Ascending aorta (tissue), 2 donors: ENCODE results near the gene NLGN3. TPM values are rescaled to one million over a fixed set of nuclear protein-coding genes. Genes with fewer than 3 reads are reported as not detected.

ENCODE experiments used
- DNase-seq, 2 donors: peaks; one replicate each; pipeline ENCODE4 v3.0.0-alpha.2; 2019; ENCODE audit warnings: low spot score in 2 of 2
- H3K27ac ChIP-seq, 2 donors: fragments of 200-600 bp; sonication (generic); one replicate each; pipeline ENCODE4 v1.5.1; 2016 to 2017; ENCODE audit warnings: mild to moderate bottlenecking in 1 of 2
- H3K27me3 ChIP-seq: fragments of 200-600 bp; sonication (generic); one replicate; pipeline ENCODE4 v1.5.1; 2017
- H3K36me3 ChIP-seq, 2 donors: fragments of 200-600 bp; sonication (generic); one replicate each; pipeline ENCODE4 v1.5.1; 2016
- H3K4me1 ChIP-seq, 2 donors: fragments of 200-600 bp; sonication (generic); one replicate each; pipeline ENCODE4 v1.5.1; 2016 to 2017; ENCODE audit warnings: mild to moderate bottlenecking in 1 of 2
- H3K4me3 ChIP-seq, 2 donors: fragments of 200-600 bp; sonication (generic); one replicate each; pipeline ENCODE4 v1.5.1; 2016 to 2017; ENCODE audit warnings: mild to moderate bottlenecking in 1 of 2
- H3K9me3 ChIP-seq, 2 donors: fragments of 200-600 bp; sonication (generic); one replicate each; pipeline ENCODE4 v1.5.1; 2016
- intact Hi-C: fragments of 100-400 bp; cut with DNase I; formaldehyde crosslinking; loops from one replicate; pipeline ENCODE4 v1.15.1; 2023
- total RNA-seq: library from RNA; depleted of rRNA; stranded (reverse); fragments of >200 nt; gene quantifications from one replicate; pipeline ENCODE4 v1.1.0, GENCODE V29; 2016
- TF ChIP-seq, protein P1 (sequence below), 3 experiments: fragments of 200-600 bp in 2 of 3; fragments of 450-650 bp in 1 of 3; sonication (generic) in 2 of 3; IDR thresholded peaks; one replicate each; pipeline ENCODE4 v1.5.1; 2016 to 2019; ENCODE audit warnings: antibody characterized with exemption in 3 of 3, mild to moderate bottlenecking in 1 of 3, moderate library complexity in 1 of 3

NLGN3 gene
- total RNA-seq, 1 donor from 2014 or later = 0.21 TPM

DNA sequence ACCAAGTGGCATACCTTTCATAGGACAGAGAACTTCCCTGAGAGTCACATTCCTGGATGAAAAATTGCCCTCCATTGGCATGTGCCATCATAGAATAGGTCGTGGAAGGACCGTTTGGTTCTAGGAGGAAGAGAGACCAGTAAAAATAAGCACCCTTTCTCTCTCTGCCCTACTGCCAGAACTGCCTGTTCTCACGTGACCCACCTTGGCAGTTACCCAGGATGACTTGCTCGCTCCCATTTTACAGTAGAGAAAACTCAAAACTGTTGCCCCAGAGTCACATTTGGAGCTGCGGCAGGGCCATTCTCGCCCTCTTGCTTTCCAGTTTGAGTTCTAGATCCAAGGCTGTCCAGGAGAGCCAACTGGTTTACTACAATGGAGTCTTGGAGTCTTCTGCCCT, 1.1 kb upstream of the NLGN3 start:
- Histone ChIP-seq H3K27ac (no peak overlapping the region), H3K36me3 (peaks cover 2 to 24% of the 10 kb centered on the region in 2 donors), H3K4me3 (no peak overlapping the region), H3K9me3 (no peaks in the 10 kb centered on the region), H3K27me3 (no peaks in the 10 kb centered on the region), H3K4me1 (no peaks in the 10 kb centered on the region)
- intact Hi-C loops = no loop called here
- peak in 1 of 2 donors; percentile 73 for DNase-seq
- TF ChIP-seq, protein P1, sequence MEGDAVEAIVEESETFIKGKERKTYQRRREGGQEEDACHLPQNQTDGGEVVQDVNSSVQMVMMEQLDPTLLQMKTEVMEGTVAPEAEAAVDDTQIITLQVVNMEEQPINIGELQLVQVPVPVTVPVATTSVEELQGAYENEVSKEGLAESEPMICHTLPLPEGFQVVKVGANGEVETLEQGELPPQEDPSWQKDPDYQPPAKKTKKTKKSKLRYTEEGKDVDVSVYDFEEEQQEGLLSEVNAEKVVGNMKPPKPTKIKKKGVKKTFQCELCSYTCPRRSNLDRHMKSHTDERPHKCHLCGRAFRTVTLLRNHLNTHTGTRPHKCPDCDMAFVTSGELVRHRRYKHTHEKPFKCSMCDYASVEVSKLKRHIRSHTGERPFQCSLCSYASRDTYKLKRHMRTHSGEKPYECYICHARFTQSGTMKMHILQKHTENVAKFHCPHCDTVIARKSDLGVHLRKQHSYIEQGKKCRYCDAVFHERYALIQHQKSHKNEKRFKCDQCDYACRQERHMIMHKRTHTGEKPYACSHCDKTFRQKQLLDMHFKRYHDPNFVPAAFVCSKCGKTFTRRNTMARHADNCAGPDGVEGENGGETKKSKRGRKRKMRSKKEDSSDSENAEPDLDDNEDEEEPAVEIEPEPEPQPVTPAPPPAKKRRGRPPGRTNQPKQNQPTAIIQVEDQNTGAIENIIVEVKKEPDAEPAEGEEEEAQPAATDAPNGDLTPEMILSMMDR (IDR thresholded peaks at IDR 0.05) = no peak

DNA sequence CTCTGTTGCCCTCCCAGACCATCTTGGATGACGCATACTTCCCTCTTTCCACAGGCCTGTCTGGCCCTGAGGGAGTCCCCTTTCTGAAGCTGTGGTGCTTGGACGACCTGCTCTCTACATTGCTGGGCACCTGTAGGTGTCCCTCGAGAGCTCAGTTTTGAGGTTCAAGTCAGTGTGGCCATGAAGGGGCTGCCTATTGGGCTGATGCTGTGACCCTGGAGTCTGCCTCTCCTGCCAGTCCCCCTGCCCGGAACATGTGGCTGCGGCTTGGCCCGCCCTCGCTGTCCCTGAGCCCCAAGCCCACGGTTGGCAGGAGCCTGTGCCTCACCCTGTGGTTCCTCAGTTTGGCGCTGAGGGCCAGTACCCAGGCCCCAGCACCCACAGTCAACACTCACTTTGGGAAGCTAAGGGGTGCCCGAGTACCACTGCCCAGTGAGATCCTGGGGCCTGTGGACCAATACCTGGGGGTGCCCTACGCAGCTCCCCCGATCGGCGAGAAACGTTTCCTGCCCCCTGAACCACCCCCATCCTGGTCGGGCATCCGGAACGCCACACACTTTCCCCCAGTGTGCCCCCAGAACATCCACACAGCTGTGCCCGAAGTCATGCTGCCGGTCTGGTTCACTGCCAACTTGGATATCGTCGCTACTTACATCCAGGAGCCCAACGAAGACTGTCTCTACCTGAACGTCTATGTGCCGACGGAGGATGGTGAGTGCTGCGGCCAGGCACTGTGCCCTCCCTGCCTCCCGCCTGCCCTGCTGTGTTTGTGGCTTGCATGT, 3.0 kb downstream of the NLGN3 start:
- H3K4me1 ChIP-seq = no peaks in the 10 kb centered on the region
- no peaks in the 10 kb centered on the region for H3K36me3 ChIP-seq
- H3K27ac ChIP-seq = no peak overlapping the region
- intact Hi-C loops = no loop called here
- DNase-seq = no peak
- H3K4me3 ChIP-seq = no peak overlapping the region
- no peaks in the 10 kb centered on the region for H3K9me3 ChIP-seq
- no peaks in the 10 kb centered on the region for H3K27me3 ChIP-seq
- TF ChIP-seq, protein P1 (IDR thresholded peaks at IDR 0.05) = no peak

DNA sequence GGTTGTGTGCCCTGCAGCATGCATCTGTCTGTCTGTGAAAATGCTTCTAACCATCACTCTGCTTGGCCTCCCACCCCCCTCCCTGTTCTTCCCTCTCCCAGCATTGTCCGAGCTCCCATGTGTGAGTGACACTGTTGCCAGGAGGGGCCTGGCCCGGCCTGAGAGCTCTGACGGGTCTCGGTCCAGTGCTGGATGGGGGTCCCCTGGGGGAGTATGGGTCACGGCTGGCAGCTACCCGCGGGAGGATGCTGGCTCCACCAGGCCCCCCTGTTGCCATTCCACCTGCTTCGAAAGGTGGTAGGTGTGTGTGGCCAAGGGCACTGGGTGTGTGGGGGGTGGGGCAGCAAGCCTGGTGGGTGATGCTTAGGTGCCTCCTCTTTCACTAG, 3.6 kb downstream of the NLGN3 start:
- Histone ChIP-seq H3K27me3 (no peaks in the 10 kb centered on the region), H3K27ac (no peak overlapping the region), H3K4me3 (no peak overlapping the region), H3K36me3 (no peaks in the 10 kb centered on the region), H3K9me3 (no peaks in the 10 kb centered on the region), H3K4me1 (no peaks in the 10 kb centered on the region)
- DNase-seq = no peak
- intact Hi-C loops = no loop called here
- TF ChIP-seq, protein P1 (IDR thresholded peaks at IDR 0.05) = no peak

DNA sequence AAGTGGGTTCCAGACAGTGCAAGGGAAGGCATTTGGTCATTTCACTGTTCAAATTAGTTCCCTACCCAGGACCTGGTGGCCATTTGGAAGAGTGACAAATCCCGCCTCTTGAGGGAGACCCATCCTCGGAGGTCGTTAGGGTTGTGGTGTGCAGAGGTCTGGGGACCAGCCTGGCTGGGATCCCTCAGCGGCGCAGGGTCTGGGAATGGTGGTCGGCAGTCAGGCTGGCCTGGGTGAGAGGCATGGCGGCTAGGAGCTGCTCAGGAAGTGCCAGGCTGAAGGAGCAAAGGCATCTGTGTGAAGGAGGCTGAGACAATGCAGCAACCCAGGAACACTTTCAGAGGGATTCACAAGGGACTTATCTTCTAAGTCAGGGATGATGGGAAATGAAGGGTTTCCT, 6.7 kb downstream of the NLGN3 start:
- no peak overlapping the region for H3K27ac ChIP-seq
- no peak for DNase-seq
- intact Hi-C loops = no loop called here
- H3K27me3 ChIP-seq = no peaks in the 10 kb centered on the region
- H3K36me3 ChIP-seq = no peaks in the 10 kb centered on the region
- H3K9me3 ChIP-seq = no peaks in the 10 kb centered on the region
- no peaks in the 10 kb centered on the region for H3K4me1 ChIP-seq
- TF ChIP-seq, protein P1 (IDR thresholded peaks at IDR 0.05) = no peak
- no peak overlapping the region for H3K4me3 ChIP-seq

DNA sequence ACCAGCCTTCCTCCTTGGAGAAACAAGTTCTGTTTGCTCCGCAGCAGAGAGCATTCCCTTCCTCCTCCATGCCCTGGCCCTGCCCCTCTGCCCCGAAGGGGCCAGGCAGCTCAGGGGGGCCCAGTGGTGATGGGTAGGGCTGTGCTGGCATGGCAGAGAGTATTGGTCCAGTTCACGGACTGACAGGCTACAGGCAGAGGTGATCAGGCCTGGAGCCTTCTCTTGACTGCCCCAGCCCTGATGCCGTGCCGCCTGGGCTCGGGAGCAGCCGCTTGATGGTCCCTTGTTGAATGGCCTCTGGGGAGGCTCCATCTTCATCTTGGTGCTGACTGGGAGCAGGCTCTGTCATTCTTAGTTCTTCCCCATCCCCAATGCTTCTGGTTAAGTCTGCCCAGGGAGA, 9.6 kb downstream of the NLGN3 start:
- DNase-seq = no peak
- no peaks in the 10 kb centered on the region for H3K9me3 ChIP-seq
- H3K27ac ChIP-seq = no peak overlapping the region
- no peaks in the 10 kb centered on the region for H3K4me1 ChIP-seq
- no peak overlapping the region for H3K4me3 ChIP-seq
- no peaks in the 10 kb centered on the region for H3K27me3 ChIP-seq
- no peaks in the 10 kb centered on the region for H3K36me3 ChIP-seq
- intact Hi-C loops = no loop called here
- TF ChIP-seq, protein P1 (IDR thresholded peaks at IDR 0.05) = no peak
